Hippocampal formation (tissue), 2 donors: Measurements from ENCODE around the gene OXCT1.
"Not testable (repeated sequence)": the region's sequence is repeated elsewhere in the genome, so short reads cannot be mapped to it uniquely, and the experiment has no call there.

Experiments used
- DNase-seq, 2 donors: peaks; one replicate each; lab custom pipeline; 2025; lab: John Stamatoyannopoulos, UW

OXCT1 gene

DNA sequence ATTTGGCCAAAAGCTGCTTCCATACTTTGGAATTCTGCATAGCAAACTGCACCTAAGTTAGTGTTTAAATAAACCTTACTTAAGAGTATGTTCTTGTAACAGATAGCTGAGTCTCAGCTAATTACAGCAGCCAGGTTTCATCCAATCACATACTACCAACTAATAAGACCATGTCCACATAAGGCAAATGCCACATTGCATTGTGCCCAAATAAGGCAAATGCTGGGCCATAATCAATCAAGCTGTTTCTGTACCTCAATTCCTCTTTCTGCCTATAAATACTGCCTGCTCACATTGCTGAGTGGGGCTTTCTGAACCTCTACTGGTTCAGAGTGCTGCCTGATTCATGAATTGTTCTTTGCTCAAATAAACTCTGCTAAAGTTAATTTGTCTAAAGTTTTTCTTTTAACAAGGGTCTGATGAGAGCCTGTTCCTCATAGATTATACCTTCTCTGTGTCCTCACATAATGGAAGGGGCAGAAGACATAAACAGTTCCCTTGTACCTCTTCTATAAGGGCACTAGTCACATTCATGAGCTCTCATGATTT is 4.4 kb upstream of the OXCT1 start:
- no peak for DNase-seq

DNA sequence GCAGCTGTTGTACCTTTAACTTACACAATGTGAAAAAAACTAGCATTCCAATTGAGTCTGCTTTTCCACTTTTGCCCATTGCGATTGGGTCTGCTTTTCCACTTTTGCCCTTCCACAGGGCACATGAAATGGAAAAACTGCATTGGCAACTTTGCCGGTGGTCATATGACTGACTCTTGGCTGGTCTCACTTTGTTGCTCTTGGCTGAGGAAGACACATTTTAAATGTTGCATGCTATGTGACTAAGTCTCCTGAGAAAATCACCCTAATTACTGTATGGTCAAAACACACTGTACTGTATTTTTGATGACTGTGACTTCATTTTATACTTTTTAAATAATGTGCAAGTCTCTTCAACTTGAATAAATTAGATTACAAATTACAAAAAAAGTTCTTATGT is 1.6 kb upstream of the OXCT1 start:
- peak; percentile 8 to 13 for DNase-seq

DNA sequence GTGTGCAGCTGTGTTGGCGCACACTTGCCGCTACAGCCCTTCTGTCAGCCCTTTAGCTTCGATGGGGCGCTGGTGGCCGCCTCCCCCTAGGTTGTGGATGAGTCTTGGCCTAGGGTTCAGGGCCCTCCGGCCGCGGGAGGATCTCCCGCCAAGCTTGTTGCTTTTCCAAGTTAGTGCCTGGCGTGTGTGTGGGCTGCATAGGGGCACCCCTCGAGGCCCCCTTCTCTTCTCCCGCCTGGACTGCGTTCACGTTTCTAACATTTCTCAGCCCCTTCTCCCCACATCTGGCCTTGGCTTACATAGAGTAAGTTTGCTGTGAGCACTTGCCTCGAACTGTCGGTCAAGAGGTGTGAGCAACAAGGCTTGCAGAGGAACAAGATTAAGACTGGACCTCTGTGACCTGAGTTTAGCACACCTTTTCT is 413 bp upstream of the OXCT1 start:
- DNase-seq = no peak

DNA sequence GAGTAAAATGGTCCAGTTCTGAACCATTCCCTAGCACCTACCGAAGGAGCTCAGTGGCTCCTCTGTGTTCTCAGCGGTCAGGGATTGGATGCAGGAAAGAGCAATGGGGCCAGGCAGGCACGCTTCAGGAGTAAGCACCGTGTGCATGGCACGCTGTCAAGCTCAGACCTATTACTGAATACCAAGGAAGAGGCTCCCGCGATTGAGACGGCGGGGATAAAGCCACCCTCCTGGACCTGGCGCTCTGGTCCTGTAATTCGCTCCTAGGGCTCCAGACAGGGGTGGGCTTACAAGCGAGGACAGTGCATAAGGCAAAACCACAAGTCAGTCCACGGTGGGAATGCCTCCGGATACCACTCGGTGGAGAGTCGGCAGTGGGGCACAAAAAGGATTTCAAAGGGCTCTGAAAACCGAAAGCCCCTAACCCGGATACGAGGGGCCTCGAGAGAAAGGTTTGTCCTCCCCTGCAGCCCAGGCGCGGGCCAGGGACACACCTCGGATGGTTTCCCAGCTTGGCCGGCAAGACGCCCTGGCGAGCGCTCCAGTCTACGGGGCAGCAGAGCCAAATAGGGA is 988 bp downstream of the OXCT1 start:
- DNase-seq = no peak

DNA sequence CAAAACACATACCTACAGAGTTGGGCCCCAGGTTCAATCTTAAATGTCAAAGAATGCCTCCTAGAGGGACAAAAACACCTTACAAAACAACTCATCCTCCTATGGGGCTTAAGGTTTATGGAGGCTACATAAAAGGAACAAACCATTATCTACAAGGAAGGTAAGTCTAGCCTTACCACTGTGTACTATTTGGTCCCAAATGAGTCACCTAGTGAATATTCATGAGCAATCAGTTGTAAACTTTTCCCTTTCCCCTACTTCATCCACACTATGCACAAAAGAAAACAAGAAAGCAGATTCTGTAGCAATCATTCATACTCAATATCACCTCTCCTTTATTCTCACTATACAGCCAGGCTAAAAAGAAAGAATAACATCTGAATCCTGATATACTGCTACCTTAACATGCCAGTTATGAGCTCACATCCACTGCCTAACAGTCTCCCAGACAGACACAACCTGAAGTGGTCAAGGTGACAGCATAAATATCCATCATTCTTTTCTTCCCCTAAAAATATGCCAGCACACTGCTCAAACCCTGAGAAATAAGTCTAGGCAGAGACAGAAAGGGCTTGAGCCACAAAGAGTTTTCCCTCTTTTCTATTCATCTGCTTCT is 6.2 kb downstream of the OXCT1 start:
- no peak for DNase-seq

DNA sequence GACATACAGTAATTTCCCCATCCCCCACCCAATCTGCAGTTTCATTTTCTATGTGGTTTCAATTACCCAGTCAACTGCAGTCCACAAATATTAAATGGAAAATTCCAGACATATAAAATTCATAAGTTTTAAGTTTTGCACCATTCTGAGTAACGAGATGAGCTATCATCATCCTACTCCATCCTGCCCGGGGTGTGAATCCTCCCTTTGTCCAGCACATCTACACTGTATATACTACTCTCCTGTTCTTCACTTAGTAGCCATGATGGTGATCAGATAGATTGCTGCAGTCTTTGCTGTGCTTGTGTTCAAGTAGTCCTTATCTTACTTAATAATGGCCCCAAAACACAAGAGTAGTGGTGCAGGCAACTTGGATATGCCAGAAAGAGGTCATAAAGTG is 11.3 kb downstream of the OXCT1 start:
- DNase-seq = no peak

DNA sequence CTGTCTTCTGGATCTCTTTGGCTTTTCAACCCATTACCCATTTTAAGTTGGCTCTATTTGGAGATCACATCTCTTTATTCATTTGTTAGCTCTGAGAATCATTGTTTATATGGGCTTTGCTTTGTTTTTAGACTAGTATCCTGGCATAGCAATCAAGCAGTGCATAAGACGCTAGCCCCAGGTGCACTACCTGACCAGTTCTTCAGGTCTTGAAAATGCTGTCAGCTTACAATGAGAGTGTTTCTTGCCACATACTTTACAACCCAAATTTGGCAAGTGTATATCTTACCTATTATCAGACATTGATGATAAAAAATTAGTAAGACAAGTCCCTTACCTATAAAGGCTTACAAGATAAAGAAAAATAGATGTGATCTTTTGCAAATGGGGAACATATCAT is 12.2 kb downstream of the OXCT1 start:
- no peak for DNase-seq

DNA sequence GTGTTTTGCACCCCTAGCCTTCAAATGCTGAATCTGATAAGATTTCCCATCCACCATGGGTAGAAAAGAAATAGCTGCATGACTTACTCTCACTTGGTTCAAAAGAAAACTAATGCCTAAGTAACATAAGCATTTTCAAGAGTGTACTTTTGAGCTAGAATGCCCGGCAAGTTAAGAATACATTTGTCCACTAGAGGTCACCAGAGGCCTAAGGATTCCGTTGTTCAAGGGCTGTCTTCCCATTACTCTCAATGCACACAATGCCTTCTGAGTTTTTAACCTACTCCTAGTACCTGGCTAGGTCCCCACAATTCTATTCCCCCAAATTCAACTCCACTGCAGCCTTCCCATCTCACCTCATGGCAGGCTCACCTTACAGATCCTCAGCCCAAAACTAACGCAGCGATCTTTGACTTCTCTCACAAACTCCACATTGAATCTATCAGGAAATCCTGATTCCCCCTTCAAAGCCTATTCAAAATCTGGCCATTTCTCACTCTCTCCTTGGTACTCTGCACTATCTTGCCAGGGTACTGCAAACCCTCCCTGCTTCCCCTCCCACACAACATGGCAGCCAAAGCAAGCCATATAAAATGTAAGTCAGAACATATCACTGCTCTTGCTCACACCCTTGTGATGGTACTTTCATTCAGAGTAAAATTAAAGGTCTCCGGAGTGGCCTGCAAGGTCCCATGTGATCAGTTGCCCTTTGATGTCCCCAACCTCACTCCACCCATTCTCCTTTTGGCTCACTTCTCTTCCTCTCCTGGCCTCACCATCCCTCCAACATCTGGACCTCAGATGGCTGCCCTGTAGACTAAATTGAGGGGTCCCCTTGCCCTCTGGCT is 13.4 kb downstream of the OXCT1 start:
- peak; percentile 29 to 75 for DNase-seq

DNA sequence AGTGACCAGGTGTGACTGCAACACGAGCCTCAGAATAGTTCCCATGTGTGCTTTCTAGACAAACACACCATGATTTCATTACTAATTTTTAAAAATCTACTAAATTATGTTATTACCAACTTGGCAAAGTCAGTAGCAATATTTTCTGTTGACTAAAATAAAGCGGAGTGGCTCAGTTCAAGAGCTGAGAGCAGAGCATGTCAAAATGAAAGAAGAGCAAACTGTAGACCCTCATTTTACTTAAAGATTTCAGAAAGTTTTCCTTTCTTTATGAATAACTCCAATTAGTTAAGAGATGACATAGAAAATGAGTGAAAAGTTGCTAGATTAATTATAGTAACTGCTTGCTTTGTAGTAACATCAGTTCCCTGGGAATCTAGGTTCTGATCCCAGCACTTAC is 17.9 kb downstream of the OXCT1 start:
- no peak for DNase-seq

DNA sequence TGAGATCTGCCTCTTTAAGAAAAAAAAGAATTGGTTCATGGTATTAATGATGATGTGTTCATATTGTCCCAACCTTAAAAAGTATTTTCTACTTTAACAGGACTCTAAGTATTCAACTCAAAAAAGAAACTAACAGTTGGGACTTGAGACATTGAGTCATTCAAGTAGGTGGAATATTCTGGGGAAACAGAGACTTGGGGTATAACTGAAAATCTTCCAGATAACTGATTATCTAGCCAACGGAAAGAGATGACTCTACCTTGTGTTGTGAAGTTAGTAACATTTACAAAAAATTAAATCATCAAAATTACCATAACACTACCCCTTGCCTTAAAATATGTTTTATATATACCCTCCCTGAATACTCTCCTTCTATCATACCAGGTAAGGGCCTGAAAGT is 19.1 kb downstream of the OXCT1 start:
- DNase-seq = no peak

DNA sequence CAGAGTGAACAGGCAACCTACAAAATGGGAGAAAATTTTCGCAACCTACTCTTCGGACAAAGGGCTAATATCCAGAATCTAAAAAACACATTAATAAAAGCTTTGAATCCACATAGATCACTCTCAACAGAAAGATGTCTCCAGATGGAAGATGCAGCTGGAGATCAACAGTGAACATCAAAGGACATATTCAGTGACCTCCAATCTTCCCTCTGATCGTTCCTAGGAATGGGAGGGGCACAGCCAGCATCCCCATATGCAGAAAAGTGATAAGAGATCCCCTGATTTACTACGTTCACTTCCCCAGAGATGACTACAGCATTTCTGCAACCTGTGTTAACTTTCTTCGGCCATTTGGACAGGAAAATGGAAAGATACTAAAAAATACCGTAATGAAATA is 21.2 kb downstream of the OXCT1 start:
- DNase-seq = no peak

DNA sequence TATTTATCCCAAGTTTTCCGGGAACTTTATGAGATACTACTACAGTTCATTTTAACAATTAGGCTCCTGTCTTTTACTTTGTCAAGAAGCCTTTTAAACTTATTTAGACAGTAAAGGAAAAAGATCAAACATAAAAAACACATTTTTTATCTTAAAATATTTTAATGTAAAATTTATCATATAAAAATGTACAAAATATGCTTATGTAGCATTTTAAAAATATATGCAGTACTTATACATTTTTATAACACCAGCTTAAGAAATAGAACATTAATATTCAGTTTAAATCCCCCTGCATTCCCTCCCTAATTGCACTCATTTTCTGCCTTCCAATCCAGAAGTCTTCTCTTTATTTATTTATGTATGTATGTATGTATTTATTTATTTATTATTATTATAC is 24.5 kb downstream of the OXCT1 start:
- not testable (repeated sequence) for DNase-seq

DNA sequence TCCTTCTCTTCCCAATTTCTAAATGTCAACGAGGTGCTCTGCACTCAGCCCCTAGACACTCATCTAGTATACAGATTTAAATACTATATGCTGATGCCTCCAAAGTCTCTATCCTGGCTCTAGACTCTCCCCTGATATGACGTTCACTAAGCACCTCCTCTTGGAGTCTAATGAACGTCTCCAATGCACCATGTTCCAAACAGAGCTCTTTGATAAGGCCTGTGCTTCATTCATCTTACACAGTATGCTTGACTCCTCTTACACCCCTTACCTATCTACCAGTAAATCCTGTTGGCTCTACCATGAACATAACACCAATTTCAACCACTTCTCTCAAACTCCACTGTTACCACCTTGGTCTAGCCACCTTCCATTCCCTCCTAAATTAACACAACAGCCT is 25.7 kb downstream of the OXCT1 start:
- no peak for DNase-seq

DNA sequence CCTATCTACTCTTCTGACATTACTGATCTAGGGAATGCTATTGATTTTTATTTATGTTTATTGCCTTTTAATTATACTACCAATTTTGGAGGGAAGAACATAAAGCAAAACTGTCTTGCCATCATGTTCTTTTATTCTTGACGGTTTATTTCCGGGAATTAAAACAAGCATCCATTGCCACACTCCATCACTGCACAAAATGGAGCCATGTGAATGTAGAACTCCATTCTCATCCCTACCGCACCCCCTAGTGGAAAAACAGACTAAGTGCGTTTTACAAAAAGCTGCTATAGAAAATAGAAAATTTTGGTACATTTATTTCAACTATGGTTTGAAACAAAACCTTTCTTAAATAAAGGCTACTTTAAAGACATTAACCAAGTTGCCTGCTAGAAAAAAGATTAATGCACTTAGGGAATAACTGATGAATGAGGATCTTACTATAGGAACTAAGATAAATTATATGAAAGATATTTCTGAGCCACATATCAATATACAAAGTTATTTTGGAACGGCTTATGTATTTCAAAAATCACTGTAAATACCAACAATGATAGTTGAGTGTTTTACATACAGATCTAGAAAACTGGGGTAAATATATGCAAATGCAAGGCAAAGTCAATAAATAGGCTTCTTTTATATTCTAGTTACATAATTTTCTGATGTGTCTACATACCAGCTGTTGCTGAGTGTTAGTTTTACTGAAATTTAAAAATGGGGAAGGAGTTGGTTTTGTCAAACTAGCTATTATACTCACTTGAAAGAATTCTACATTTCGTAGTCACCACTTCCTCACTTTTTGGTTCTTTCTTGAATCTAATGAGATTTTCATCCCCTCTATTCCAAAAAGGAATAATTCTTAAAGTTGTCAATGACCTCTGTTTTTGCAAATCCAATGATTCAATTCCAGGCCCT is 26.5 kb downstream of the OXCT1 start:
- peak; percentile 5 to 54 for DNase-seq

DNA sequence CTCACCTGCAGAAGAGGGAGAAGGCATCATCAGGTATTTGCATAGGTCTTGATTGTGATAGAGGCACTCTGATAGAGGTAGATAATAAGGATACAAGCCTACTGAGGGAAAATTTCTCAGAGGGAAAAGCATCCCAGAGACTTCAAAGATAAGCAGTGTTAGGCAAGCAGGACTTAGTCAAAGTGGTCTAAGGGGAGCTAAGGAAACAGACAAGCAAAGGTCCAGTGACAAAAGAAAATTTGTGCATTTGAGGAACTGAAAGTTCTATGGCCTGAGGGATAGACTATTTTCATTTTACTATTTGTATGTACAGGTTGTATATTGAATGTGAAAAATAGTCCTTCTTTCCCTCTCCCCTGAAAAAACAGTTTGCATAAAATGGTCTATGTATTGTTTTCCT is 27.4 kb downstream of the OXCT1 start:
- DNase-seq = no peak

DNA sequence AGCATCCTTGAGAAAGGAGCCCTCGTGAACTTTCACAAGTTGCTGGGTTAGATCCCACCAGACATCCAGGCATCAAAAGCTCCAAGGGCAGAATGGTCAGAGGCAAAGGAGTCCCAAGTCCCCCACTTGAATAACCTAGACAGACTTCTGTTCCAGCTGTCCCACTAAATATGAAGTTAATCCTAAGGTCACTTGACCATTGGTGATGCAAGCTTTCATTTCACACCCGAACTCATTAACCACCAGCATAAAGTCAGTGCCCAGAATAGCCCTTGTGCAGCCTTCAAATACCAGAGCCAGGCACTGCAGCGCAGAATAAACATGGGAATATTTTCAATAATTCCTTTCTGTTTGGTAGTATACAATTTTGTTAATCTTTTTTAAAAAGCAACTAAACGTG is 28.9 kb downstream of the OXCT1 start:
- DNase-seq = no peak

DNA sequence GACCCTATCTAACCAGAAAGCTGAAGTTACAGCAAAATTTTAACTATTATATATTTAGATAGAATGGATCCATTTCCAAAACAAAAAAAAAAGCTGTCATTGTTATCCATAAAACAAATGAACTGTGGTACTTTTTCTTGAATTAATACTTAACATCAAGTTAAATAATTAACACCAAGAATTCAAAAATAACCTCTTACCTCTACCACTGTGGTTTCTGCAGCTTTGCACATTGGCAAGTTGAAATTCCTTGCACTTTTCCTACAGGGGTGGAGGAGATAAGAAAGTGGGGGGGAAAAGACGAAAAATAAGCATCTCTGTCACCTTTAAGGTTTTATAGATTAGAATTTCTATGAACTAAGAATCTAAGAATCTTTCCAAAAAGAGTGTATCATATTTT is 30.0 kb downstream of the OXCT1 start:
- no peak for DNase-seq

DNA sequence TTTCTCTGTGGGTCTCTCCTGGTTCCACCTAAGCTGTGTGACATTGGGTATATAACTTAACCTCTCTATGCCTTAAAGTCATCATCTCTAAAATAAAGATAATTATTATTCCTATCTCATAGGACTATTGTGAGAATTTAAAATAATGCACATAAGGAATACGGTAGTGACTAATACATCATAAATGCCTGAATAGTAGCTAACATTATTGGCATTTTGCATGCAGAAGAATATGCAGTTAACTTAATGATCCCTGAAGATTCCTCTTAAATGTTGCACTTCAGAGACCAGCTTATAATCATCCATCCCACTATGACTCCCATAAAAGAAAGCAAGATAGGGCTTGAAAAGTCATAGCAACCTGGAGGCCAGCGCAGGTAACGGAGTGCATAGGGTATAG is 32.4 kb downstream of the OXCT1 start:
- DNase-seq = no peak

DNA sequence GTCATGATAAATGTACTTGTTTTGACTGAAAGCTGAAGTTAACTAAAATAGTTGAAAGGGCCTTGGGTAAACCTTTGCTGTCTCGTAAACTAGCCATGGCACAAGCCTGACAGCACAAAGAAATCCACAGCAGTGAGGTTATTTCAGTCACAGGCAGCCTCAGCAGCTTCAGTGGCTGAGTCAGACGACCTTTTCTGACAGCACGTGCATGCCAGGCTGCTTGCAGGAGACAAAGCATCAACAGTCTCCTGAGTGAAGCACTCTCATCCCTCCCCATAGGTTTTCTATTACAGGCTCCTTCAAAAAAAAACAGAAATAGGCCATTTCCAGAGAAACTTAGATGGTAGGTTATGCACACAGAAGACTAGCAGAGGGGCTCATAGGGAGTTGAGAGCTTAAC is 34.6 kb downstream of the OXCT1 start:
- peak in 1 of 2 donors; percentile 3 for DNase-seq

DNA sequence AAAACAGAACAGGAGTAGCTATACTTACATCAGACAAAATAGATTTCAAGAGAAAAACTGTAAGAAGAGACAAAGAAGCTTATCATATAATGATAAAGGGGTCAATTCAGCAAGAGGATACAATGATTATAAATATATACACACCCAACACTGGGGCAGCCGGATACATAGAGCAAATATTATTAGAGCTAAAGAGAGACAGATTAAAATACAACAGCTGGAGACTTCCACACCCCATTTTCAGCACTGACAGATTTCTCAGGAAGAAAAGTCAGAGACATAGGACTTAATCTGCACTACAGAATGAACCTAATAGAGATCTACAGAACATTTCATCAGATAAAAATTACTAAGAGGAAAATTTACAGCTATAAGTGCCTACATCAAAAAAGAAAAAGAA is 35.7 kb downstream of the OXCT1 start:
- DNase-seq = no peak

DNA sequence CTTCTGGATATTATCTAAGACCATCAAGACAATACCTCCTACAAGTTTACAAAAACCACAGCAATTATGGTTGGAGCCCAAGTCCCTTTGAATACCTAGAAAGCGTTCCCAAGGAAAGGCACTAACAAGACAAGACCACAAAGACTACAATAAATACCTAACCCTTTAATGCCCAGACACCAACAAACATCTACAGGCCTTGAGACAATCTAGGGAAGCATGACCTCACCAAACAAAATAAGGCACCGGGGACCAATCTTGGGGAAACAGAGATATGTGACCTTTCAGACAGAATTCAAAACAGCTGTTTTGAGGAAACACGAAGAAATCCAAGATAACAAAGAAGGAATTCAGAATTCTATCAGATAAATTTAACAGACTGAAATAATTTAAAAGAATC is 37.8 kb downstream of the OXCT1 start:
- DNase-seq = no peak

DNA sequence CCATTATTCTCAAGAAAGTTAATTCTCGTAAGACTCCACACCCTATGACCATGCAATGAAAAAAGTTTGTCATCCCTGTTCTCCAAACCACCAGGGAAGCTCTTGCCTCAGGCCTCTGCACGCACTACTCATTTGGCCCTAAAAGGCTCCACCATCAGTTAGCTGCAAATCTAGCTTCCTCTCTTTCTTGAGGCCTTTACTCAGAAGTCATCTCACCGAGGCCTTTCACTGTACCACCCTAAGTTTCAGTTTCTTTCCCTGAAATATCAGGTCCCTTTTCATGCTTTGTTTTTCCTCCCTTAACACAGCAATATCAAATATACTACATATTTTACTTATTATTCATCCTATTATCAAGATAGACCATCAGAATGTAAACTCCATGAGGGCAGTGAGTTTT is 39.1 kb downstream of the OXCT1 start:
- no peak for DNase-seq
